HepG2 (cell line): ENCODE data around the gene CD320. TPM values are rescaled to one million over a fixed set of nuclear protein-coding genes. Genes with fewer than 3 reads are reported as not detected.
A peak's percentile ranks its signal among the peaks of the same experiment; 100 is the strongest.

Experiments used
- GZF1 ChIP-seq: sonication (generic); formaldehyde crosslinking; IDR thresholded peaks from 2 replicates; pipeline ENCODE4 v1.5.1; 2020; ENCODE audit warnings: mild to moderate bottlenecking, missing genetic modification reagents
- HCFC1 ChIP-seq: fragments of 150-350 bp; IDR thresholded peaks from 2 replicates; pipeline ENCODE4 v1.6.1; 2014; ENCODE audit warnings: low read depth, low read length
- HMGA1 ChIP-seq: sonication (generic); formaldehyde crosslinking; conservative IDR thresholded peaks from 2 replicates; pipeline ENCODE4 v1.4.0; 2020; ENCODE audit warnings: missing genetic modification reagents
- HNRNPUL1 ChIP-seq: fragments of 200-400 bp; formaldehyde crosslinking; IDR thresholded peaks from 2 replicates; pipeline ENCODE4 v1.6.1; 2017; ENCODE audit warnings: low read depth, mild to moderate bottlenecking, low read length, moderate library complexity
- IRX3 ChIP-seq: sonication (generic); formaldehyde crosslinking; IDR thresholded peaks from 2 replicates; pipeline ENCODE4 v1.8.1; 2023; ENCODE audit warnings: mild to moderate bottlenecking, low read depth, missing genetic modification reagents, borderline replicate concordance
- MIER2 ChIP-seq: IDR thresholded peaks from 2 replicates; pipeline ENCODE4 v1.6.1; 2016; ENCODE audit warnings: missing biosample characterization, missing genetic modification reagents
- RBM22 ChIP-seq: fragments of 200-400 bp; formaldehyde crosslinking; optimal IDR thresholded peaks from 2 replicates; pipeline ENCODE3; 2017; ENCODE audit warnings: mild to moderate bottlenecking, low read length, moderate library complexity
- SAP130 ChIP-seq: IDR thresholded peaks from 2 replicates; pipeline ENCODE4 v1.6.1; 2016; ENCODE audit warnings: low read depth
- TEAD3 ChIP-seq: optimal IDR thresholded peaks from 2 replicates; pipeline ENCODE3; 2016; ENCODE audit warnings: borderline replicate concordance
- TFE3 ChIP-seq: IDR thresholded peaks from 2 replicates; pipeline ENCODE4 v1.6.1; 2016
- XBP1 ChIP-seq: sonication (generic); formaldehyde crosslinking; IDR thresholded peaks from 2 replicates; pipeline ENCODE4 v1.5.0; 2020; ENCODE audit warnings: missing genetic modification reagents
- ZFYVE20 ChIP-seq: sonication (generic); formaldehyde crosslinking; IDR thresholded peaks from 2 replicates; pipeline ENCODE4 v1.8.0; 2023; ENCODE audit warnings: low read depth, mild to moderate bottlenecking, moderate library complexity, missing genetic modification reagents, borderline replicate concordance
- ZNF143 ChIP-seq: sonication (generic); formaldehyde crosslinking; IDR thresholded peaks from 2 replicates; pipeline ENCODE4 v1.4.0; 2020; ENCODE audit warnings: missing genetic modification reagents
- ZNF205 ChIP-seq: IDR thresholded peaks from 2 replicates; pipeline ENCODE4 v1.6.1; 2018; ENCODE audit warnings: missing biosample characterization, missing genetic modification reagents
- ZNF570 ChIP-seq: sonication (generic); formaldehyde crosslinking; IDR thresholded peaks from 2 replicates; pipeline ENCODE4 v1.4.0; 2020; ENCODE audit warnings: mild to moderate bottlenecking, missing genetic modification reagents, borderline replicate concordance
- ZNF589 ChIP-seq: sonication (generic); formaldehyde crosslinking; conservative IDR thresholded peaks from 2 replicates; pipeline ENCODE4 v1.8.0; 2022; ENCODE audit warnings: mild to moderate bottlenecking, moderate library complexity, missing genetic modification reagents
- polyA plus RNA-seq, 8 experiments: library from polyadenylated mRNA; depleted of rRNA in 3 of 8; stranded (reverse) in 7 of 8; unstranded in 1 of 8; fragments of >200 nt; fragmentation: Illumina TruSeq in 4 of 8; extraction: Trizol in 4 of 8; gene quantifications; 2 replicates each; pipeline versions ENCODE4 v1.2.1 to v1.2.3, GENCODE V29; 2011 to 2016; ENCODE audit warnings: low read depth in 4 of 8, missing spikeins in 1 of 8, mixed read lengths in 1 of 8; ENCODE audit not compliant: insufficient read depth in 1 of 8
- total RNA-seq, 5 experiments: library from RNA; depleted of rRNA; stranded (reverse); fragments of >200 nt; fragmentation: Illumina TruSeq; extraction: Trizol; gene quantifications; 2 replicates each; pipeline ENCODE4 v1.2.3, GENCODE V29; 2016; ENCODE audit warnings: low read depth in 1 of 5
- TF ChIP-seq, protein P1 (sequence below): IDR thresholded peaks from 2 replicates; pipeline ENCODE4 v1.6.1; 2016; ENCODE audit warnings: low read depth, missing genetic modification reagents, missing compliant biosample characterization
- TF ChIP-seq, protein P2 (sequence below): sonication (generic); formaldehyde crosslinking; IDR thresholded peaks from 2 replicates; pipeline ENCODE4 v1.9.0; 2021; ENCODE audit warnings: missing genetic modification reagents, borderline replicate concordance

Gene CD320
- total and polyA plus RNA-seq, 2 of the 13 experiments (the other 11 are each of a cell fraction or from before 2014, with no cell fraction given), result 83.1 to 99.9 TPM

DNA sequence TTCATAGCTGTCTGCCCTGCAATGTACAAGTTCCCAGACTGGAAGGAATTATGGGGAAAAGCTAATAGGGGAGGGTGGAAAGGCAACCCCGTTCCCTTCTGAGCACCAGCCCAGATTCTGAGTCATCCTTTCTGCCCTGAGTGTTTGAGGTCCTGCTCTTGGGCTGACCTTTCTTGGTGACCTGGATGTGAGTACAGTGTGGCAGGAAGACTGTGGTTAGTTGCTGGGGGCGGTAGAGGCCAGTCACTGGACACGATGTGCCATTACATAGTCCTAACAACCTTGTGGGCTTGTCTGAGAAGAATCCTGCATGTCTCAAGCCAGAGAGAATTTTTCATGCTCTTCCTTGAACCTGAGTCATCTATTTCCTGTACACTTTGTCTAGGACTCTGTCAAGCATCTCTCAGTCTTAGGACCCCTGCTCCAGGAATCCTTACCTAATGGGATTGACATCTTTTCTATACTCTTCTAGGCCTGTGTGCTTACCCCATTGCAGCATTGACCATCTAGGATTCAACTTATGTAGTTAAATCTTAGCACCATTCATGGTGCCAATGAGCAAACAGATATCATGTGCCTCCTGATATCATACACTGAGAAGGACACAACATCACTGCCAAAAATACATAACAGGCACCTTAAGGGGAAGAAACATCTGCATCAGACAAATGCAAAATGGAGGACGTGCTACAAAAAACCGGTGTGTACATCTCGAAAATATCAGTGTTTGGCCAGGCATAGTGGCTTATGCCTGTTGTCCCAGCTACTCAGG, 47.7 kb upstream of the CD320 start (continued):
- TF ChIP-seq TFE3 (no peak), MIER2 (CRISPR knock-in tag) (0 out of 2 replicates have a peak, but pooled peaks have one; percentile 35), IRX3 (CRISPR knock-in tag) (no peak), ZFYVE20 (CRISPR knock-in tag) (no peak), ZNF589 (no peak), GZF1 (no peak), SAP130 (CRISPR knock-in tag) (peak; percentile 89), ZNF570 (CRISPR knock-in tag) (no peak), ZNF205 (CRISPR knock-in tag) (no peak), XBP1 (CRISPR knock-in tag) (no peak), HCFC1 (no peak), ZNF143 (CRISPR knock-in tag) (peak; percentile 28; the same call in 1 of the 2 replicates), RBM22 (no peak), TEAD3 (CRISPR knock-in tag) (peak; percentile 60), HMGA1 (CRISPR knock-in tag) (no peak), HNRNPUL1 (no peak)
- TF ChIP-seq, protein P1, sequence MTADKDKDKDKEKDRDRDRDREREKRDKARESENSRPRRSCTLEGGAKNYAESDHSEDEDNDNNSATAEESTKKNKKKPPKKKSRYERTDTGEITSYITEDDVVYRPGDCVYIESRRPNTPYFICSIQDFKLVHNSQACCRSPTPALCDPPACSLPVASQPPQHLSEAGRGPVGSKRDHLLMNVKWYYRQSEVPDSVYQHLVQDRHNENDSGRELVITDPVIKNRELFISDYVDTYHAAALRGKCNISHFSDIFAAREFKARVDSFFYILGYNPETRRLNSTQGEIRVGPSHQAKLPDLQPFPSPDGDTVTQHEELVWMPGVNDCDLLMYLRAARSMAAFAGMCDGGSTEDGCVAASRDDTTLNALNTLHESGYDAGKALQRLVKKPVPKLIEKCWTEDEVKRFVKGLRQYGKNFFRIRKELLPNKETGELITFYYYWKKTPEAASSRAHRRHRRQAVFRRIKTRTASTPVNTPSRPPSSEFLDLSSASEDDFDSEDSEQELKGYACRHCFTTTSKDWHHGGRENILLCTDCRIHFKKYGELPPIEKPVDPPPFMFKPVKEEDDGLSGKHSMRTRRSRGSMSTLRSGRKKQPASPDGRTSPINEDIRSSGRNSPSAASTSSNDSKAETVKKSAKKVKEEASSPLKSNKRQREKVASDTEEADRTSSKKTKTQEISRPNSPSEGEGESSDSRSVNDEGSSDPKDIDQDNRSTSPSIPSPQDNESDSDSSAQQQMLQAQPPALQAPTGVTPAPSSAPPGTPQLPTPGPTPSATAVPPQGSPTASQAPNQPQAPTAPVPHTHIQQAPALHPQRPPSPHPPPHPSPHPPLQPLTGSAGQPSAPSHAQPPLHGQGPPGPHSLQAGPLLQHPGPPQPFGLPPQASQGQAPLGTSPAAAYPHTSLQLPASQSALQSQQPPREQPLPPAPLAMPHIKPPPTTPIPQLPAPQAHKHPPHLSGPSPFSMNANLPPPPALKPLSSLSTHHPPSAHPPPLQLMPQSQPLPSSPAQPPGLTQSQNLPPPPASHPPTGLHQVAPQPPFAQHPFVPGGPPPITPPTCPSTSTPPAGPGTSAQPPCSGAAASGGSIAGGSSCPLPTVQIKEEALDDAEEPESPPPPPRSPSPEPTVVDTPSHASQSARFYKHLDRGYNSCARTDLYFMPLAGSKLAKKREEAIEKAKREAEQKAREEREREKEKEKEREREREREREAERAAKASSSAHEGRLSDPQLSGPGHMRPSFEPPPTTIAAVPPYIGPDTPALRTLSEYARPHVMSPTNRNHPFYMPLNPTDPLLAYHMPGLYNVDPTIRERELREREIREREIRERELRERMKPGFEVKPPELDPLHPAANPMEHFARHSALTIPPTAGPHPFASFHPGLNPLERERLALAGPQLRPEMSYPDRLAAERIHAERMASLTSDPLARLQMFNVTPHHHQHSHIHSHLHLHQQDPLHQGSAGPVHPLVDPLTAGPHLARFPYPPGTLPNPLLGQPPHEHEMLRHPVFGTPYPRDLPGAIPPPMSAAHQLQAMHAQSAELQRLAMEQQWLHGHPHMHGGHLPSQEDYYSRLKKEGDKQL (CRISPR knock-in tag), result no peak
- TF ChIP-seq, protein P2, sequence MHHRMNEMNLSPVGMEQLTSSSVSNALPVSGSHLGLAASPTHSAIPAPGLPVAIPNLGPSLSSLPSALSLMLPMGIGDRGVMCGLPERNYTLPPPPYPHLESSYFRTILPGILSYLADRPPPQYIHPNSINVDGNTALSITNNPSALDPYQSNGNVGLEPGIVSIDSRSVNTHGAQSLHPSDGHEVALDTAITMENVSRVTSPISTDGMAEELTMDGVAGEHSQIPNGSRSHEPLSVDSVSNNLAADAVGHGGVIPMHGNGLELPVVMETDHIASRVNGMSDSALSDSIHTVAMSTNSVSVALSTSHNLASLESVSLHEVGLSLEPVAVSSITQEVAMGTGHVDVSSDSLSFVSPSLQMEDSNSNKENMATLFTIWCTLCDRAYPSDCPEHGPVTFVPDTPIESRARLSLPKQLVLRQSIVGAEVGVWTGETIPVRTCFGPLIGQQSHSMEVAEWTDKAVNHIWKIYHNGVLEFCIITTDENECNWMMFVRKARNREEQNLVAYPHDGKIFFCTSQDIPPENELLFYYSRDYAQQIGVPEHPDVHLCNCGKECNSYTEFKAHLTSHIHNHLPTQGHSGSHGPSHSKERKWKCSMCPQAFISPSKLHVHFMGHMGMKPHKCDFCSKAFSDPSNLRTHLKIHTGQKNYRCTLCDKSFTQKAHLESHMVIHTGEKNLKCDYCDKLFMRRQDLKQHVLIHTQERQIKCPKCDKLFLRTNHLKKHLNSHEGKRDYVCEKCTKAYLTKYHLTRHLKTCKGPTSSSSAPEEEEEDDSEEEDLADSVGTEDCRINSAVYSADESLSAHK (CRISPR knock-in tag), result no peak
